Glomerular visceral epithelial cell (primary cell): ENCODE results near the gene RMND5B.
"Not testable (repeated sequence)": the region's sequence is repeated elsewhere in the genome, so short reads cannot be mapped to it uniquely, and the experiment has no call there.

Source experiments
- DNase-seq: peaks from one replicate; pipeline ENCODE4 v3.0.0-alpha.2; 2016; ENCODE audit errors: extremely low spot score

Gene RMND5B

GRCh38 chr5:178130576-178131445 is at the start of gene RMND5B:
Gene RMND5B (plus strand): TSS chr5:178131014. CDS start chr5:178138120, 7,106 bp downstream.
- peak; percentile 89 for DNase-seq

GRCh38 chr5:178081571-178082243 is 49.1 kb upstream of the RMND5B start:
- DNase-seq, result no peak

- no peak for DNase-seq
These were observed 46.9 kb upstream of the RMND5B start for GRCh38 chr5:178083922-178084321.

- DNase-seq, result no peak
These were observed 45.5 kb upstream of the RMND5B start for GRCh38 chr5:178085316-178085715.

- DNase-seq, result no peak
These were observed 44.5 kb upstream of the RMND5B start for GRCh38 chr5:178086266-178086665.

- not testable (repeated sequence) for DNase-seq
These were observed 43.6 kb upstream of the RMND5B start for GRCh38 chr5:178087199-178087598.

- no peak for DNase-seq
These were observed 40.0 kb upstream of the RMND5B start for GRCh38 chr5:178090856-178091255.

GRCh38 chr5:178093134-178093533 is 37.7 kb upstream of the RMND5B start:
- DNase-seq, result no peak

GRCh38 chr5:178094345-178094744 is 36.5 kb upstream of the RMND5B start:
- no peak for DNase-seq

- no peak for DNase-seq
These were observed 32.1 kb upstream of the RMND5B start for GRCh38 chr5:178098685-178099084.

GRCh38 chr5:178103612-178104011 is 27.2 kb upstream of the RMND5B start:
- no peak for DNase-seq

GRCh38 chr5:178104492-178104891 is 26.3 kb upstream of the RMND5B start:
- no peak for DNase-seq

GRCh38 chr5:178106086-178106485 is 24.7 kb upstream of the RMND5B start:
- no peak for DNase-seq

- no peak for DNase-seq
These were observed 24.1 kb upstream of the RMND5B start for GRCh38 chr5:178106556-178107239.

- no peak for DNase-seq
These were observed 23.0 kb upstream of the RMND5B start for GRCh38 chr5:178107756-178108310.

GRCh38 chr5:178108446-178108845 is 22.4 kb upstream of the RMND5B start:
- no peak for DNase-seq

- DNase-seq, result no peak
These were observed 21.8 kb upstream of the RMND5B start for GRCh38 chr5:178108966-178109365.

- DNase-seq, result no peak
These were observed 20.3 kb upstream of the RMND5B start for GRCh38 chr5:178110511-178110910.

- DNase-seq, result no peak
These were observed 18.9 kb upstream of the RMND5B start for GRCh38 chr5:178111925-178112324.

GRCh38 chr5:178112545-178112944 is 18.3 kb upstream of the RMND5B start:
- no peak for DNase-seq

- DNase-seq, result peak; percentile 85
These were observed 17.6 kb upstream of the RMND5B start, which contains the start of gene N4BP3 for GRCh38 chr5:178113141-178113787. Gene N4BP3 (plus strand): TSS chr5:178113532. CDS start chr5:178119584, 6,052 bp downstream.
